Lung (tissue), 12 donors: ENCODE measurements around the gene GTF2F2. TPM values are rescaled to one million over a fixed set of nuclear protein-coding genes. Genes with fewer than 3 reads are reported as not detected.

Source experiments
- ATAC-seq: fragments of 200-7000 bp; cut with Tn5 transposase; one replicate; pipeline ENCODE4 v1.9.1; 2020; ENCODE audit warnings: moderate number of reproducible peaks; ENCODE audit not compliant: insufficient read depth, low FRiP score
- DNase-seq, 3 donors: peaks; one replicate each; pipeline ENCODE4 v3.0.0-alpha.2; 2013 to 2017
- H3K27ac ChIP-seq, 2 donors: one replicate each; pipeline ENCODE4 v1.5.1; 2013; ENCODE audit warnings: mild to moderate bottlenecking in 2 of 2, moderate library complexity in 2 of 2, control low read depth in 1 of 2, inconsistent platforms in 1 of 2, low read depth in 1 of 2, low read length in 1 of 2
- H3K27me3 ChIP-seq, 3 donors: one replicate each; pipeline ENCODE4 v1.5.1; 2013; ENCODE audit warnings: low read length in 2 of 3; ENCODE audit not compliant: control insufficient read depth in 3 of 3, insufficient read depth in 3 of 3
- H3K36me3 ChIP-seq, 4 donors: one replicate each; pipeline ENCODE4 v1.5.1; 2013; ENCODE audit warnings: low read length in 4 of 4, mild to moderate bottlenecking in 1 of 4, moderate library complexity in 1 of 4; ENCODE audit not compliant: control insufficient read depth in 4 of 4, insufficient read depth in 4 of 4
- H3K4me1 ChIP-seq, 5 donors: one replicate each; pipeline ENCODE4 v1.5.1; 2013; ENCODE audit warnings: low read length in 5 of 5, mild to moderate bottlenecking in 2 of 5, moderate library complexity in 1 of 5; ENCODE audit not compliant: control insufficient read depth in 5 of 5, insufficient read depth in 5 of 5
- H3K4me3 ChIP-seq: one replicate; pipeline ENCODE4 v1.5.1; 2013; ENCODE audit warnings: mild to moderate bottlenecking, control low read depth, moderate library complexity
- H3K9ac ChIP-seq, 2 donors: one replicate each; pipeline ENCODE4 v1.5.1; 2013; ENCODE audit warnings: low read length in 2 of 2, control low read depth in 1 of 2; ENCODE audit not compliant: insufficient read depth in 1 of 2
- H3K9me3 ChIP-seq, 4 donors: one replicate each; pipeline ENCODE4 v1.5.1; 2013; ENCODE audit warnings: low read length in 3 of 4, mild to moderate bottlenecking in 1 of 4, moderate library complexity in 1 of 4; ENCODE audit not compliant: control insufficient read depth in 4 of 4, insufficient read depth in 3 of 4
- WGBS, 2 donors: extraction: QIAGEN DNeasy Blood & Tissue Kit; methylation state at CpG; one replicate each; pipeline ENCODE4 v1.1.7; 2013; 5-methylcytosine and 5-hydroxymethylcytosine counted together
- polyA plus RNA-seq, 2 donors: library from polyadenylated mRNA; stranded (reverse); fragments of 200-250 nt; gene quantifications; one replicate each; pipeline ENCODE4 v1.2.1, GENCODE V29; 2013
- total RNA-seq, 2 donors: library from RNA; depleted of rRNA in 1 of 2; stranded (reverse); fragments of >200 nt in 1 of 2; gene quantifications; one replicate each; pipeline ENCODE4 v1.2.1, GENCODE V29; 2014 to 2021
- TF ChIP-seq, protein P1 (sequence below): IDR thresholded peaks from 2 replicates; pipeline ENCODE4 v1.5.1; 2012; ENCODE audit warnings: mild to moderate bottlenecking; ENCODE audit errors: control extremely low read depth, extremely low read depth
- donor health status: control.
- donor health status: control.
- donor health status: Bipolar disorder and iron deficiency.
- donor health status: healthy.
- donor health status: DM: yes; HTN: yes; CAD: no.

Gene GTF2F2
- total and polyA plus RNA-seq, 4 donors = 13.7 to 21.3 (median 14.3) TPM

DNA sequence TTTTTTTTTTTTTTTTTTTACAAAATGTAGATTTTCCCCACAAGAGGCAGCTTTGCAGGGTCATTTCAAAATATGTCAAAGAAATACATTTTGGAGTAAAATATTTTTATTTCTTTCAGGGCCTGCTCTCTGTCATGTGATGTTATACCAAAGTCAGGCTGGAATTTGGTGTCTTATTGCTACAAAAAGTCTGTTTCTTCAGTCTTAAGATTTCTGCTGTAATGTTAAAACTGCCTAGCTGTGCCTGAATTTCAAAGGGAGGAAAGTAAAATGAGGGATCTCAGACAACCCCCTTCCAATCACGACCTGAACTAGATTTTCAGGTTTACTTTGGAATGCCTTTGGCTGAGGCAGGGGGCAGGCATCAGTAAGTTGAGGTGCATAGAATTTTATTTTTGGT lies 12.8 kb upstream of the GTF2F2 start:
- ATAC-seq = no peak
- no peak overlapping the region for H3K9ac ChIP-seq
- 50 to 54% methylated on average over 1 of the region's 1 CpG for WGBS, 2 donors
- TF ChIP-seq, protein P1, sequence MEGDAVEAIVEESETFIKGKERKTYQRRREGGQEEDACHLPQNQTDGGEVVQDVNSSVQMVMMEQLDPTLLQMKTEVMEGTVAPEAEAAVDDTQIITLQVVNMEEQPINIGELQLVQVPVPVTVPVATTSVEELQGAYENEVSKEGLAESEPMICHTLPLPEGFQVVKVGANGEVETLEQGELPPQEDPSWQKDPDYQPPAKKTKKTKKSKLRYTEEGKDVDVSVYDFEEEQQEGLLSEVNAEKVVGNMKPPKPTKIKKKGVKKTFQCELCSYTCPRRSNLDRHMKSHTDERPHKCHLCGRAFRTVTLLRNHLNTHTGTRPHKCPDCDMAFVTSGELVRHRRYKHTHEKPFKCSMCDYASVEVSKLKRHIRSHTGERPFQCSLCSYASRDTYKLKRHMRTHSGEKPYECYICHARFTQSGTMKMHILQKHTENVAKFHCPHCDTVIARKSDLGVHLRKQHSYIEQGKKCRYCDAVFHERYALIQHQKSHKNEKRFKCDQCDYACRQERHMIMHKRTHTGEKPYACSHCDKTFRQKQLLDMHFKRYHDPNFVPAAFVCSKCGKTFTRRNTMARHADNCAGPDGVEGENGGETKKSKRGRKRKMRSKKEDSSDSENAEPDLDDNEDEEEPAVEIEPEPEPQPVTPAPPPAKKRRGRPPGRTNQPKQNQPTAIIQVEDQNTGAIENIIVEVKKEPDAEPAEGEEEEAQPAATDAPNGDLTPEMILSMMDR = no peak
- H3K9me3 ChIP-seq = no peaks in the 10 kb centered on the region
- H3K36me3 ChIP-seq = no peaks in the 10 kb centered on the region
- peaks cover 0 to 5% (median 0%) of the 10 kb centered on the region in 5 donors for H3K4me1 ChIP-seq
- no peak overlapping the region for H3K4me3 ChIP-seq
- DNase-seq = no peak
- no peak overlapping the region for H3K27ac ChIP-seq
- H3K27me3 ChIP-seq = no peaks in the 10 kb centered on the region

DNA sequence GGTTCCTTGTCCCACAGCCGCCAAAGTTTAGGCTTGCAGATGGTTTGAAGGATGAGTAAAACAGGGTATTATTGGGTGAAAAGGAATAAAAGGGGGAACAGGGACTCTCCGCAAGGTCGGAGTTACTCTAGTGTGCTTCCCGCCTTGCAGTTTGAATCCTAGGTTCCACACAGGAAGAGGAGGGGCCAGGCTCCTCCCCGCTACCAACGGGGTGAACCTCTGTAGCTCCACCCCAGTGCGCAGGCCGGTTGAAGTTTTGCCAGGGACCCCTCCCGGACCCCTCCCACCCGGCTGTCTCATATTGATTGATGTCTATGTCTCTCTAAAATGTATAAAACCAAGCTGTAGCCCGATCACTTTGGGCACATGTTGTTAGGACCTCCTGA lies 11.6 kb upstream of the GTF2F2 start:
- WGBS, 2 donors = 50 to 59% methylated on average over 11 of the region's 11 CpGs
- TF ChIP-seq, protein P1 = no peak
- no peak overlapping the region for H3K9ac ChIP-seq
- no peaks in the 10 kb centered on the region for H3K36me3 ChIP-seq
- no peak overlapping the region for H3K27ac ChIP-seq
- H3K9me3 ChIP-seq = no peaks in the 10 kb centered on the region
- DNase-seq (peak in 1 of 3 donors; percentile 5), ATAC-seq (no peak)
- no peaks in the 10 kb centered on the region for H3K27me3 ChIP-seq
- no peaks in the 10 kb centered on the region for H3K4me1 ChIP-seq
- H3K4me3 ChIP-seq = no peak overlapping the region

DNA sequence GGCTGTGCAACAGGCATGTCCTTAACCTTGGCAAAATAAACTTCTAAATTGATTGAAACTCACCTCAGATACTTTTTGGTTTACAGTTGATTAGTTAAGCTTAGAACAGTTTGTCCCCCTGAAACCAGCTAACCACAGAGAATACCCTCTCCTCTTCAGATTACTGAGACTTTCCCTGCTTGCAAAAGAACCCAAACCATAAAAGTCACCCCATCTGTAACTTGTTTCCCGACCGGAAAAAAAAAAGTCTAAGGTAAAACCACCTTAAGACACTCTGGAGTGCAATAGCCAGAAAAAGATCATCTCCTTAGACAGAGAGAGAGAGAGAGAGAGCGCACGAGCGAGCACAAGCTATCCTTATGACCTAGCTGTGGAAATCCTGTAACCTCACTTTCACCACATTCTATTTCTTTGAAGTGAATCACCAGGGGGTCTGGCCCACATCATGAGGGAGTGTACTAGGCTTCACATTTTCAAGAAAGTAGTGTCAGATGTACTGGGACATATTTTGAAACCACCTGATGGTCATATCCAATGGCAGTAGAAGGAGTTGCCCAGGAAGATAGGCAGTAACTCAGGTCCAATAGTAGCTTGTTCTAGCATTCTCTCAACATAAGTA lies 11.1 kb upstream of the GTF2F2 start:
- Histone ChIP-seq H3K4me3 (no peak overlapping the region), H3K4me1 (no peaks in the 10 kb centered on the region), H3K27me3 (no peaks in the 10 kb centered on the region), H3K36me3 (no peaks in the 10 kb centered on the region), H3K9ac (no peak overlapping the region), H3K9me3 (no peaks in the 10 kb centered on the region), H3K27ac (no peak overlapping the region)
- ATAC-seq (no peak), DNase-seq (no peak)
- TF ChIP-seq, protein P1 = no peak
- WGBS, 2 donors = 81 to 84% methylated on average over 5 of the region's 5 CpGs
